GM19099 (cell line): ENCODE measurements around the gene TMPRSS2.

Experiments used
- POLR2A ChIP-seq: IDR thresholded peaks from 3 replicates; pipeline ENCODE4 v1.6.1; 2011; ENCODE audit warnings: low read depth; ENCODE audit not compliant: insufficient read length; ENCODE audit errors: extremely low read depth

TMPRSS2 gene

DNA sequence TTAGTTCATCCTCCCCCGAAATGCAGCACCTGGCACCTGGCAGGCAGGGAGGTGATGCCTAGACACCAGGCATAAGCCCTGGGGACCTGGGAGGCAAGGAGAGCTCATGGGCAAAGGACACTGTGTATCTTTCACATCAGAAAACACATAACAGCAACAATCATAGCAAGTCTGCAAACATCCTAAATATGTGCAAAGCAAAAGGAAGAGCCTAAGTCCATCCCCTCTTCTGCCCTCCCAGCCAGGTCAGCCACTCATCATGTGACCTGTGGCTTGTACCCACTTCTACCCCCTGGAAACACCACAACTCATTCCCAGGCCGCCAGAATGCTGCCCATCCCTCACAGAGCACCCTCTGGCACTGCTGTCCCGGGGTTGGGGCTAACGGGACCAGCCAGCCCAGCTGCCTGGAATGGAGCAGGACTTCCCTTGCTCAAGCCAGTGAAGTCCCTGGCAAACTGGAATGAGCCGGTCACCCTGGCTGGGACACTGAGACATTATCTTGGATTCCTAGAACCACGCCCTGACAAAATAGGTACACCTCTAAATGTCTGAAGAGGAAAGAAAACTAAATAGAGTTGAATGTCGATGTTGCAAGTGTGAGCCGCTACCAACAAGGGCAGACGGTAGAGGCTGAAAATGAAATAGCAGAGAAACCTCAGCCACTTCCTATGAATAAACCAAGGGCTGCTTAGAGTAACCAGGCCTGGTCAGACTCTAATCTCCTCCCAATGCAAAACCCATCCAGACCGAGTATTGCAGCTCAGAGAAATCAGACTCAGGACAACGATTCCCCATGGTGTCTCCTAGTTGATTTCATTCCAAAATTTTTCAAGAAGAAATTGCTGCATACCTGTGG, 29.4 kb downstream of the TMPRSS2 start:
- TF ChIP-seq POLR2A: no peak

DNA sequence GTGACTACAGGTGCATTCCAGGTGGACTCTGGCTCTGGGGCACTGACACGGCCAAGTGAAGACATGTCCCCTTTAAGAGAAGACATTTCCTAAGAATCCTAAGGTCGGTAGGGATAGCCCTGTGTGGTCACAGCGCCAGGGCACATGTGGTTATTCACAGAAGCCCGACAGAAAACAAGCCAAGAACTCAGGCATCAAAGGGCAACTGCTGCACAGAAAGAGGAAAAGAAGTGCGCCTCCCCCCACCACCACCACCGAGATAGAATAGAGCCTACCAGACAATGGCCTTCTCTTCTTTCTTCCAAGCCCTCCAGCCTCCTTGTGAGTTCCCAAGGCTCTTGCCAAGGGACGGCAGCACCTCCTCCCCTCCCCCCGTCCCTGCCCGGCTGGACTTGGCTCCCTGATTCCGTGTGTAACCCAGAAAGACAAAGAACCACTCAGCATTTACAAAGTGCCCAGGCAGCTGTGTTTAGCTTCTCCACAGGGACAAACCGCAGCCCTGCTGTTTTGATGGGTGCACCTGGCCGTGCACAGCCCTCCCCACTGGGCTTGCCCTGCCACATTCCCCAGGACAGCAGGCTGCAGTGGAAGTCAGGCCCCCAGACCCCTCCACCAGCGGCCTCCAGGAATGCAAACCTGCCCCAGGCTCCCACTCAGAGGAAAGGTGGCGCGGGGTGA, 30.2 kb downstream of the TMPRSS2 start:
- TF ChIP-seq POLR2A: no peak

DNA sequence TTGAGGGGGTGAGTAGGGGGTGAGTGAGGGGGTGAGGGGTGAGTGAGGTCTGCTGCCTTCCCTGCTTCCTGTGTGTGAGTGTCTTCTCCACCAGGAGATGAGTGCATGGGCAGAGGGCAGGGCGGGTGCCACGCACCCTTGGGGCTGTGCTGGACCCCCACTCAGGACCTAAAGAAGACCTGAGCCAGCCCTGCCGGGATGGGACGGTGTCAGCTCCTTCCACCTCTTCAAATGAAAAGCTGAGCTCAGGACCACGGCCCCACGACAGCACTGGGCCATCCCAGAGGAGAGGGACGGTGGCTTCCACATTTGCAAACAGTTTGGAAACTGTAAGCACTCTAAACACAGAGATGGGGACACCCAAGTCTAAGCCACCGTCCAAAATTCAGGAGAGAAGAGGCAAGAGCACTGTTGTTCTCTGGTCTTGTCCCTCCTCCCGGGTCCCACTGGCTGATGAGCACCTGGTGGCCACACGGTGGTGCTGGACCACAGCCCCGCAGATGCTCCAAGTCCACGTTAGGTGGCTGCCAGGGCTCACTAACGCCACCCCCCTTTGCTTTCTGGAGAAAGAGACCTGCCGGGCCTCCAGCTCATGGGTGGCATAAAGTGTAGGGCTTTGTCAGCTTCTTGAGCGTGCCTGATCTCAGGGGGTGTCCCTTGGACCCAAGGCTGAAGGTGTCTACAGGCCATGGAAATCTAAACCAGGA, 32.1 kb downstream of the TMPRSS2 start:
- TF ChIP-seq POLR2A: no peak

DNA sequence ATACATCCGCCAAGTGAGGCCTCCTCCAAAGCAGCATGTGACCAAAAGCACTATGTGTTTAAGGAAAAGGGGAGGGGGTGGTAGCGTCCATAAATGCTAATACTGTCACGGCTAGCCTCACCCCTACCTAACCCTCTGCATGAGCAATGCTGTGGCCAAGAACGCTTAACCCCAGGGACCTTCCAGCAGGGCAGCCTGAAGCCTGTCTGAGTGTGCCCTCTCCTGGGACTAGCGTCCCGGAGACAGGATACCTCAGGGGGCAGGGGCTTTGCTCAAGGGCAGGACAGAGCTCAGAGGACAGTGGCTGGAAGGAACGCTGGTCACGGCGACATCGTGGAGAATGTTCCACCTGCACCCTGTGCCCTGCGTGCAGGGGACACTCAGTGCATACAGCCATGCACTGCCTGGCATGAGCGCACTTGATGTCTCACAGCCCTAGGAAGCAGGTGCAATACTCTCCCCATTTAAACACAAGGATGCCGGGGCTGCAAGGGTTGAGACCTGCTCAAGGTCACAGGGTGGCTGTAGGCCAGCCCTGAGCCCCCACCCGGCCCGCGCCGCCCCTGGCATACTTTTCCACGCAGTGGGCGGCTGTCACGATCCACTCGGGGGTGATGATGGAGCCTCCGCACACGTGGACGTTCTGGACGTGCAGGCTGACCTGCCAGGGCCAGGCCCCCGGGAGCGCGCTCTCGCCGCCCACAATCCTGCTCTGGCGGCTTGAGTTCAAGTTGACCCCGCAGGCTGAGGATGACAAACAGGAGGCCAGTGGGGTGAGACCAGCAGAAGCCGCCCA, 35.0 kb downstream of the TMPRSS2 start:
- no peak for TF ChIP-seq POLR2A

DNA sequence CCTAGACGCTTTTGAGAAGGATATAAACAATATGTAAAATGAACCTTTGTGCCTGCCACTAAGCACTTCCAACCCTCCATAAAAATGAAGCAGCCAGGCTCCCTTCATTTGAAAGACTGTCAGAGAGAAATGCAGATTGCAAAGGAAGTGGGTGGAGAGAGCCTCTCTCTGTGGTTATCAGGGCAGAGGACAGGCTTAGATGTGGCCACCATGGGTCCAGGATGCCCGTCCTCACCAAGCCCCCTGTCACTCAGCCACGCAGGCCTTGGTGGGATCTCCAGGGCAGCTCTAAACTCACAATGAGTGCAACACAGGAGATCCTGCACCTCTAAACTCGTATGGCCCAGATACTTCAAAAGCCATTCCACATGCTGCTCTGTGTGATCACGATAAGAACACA, 37.9 kb downstream of the TMPRSS2 start:
- no peak for TF ChIP-seq POLR2A

DNA sequence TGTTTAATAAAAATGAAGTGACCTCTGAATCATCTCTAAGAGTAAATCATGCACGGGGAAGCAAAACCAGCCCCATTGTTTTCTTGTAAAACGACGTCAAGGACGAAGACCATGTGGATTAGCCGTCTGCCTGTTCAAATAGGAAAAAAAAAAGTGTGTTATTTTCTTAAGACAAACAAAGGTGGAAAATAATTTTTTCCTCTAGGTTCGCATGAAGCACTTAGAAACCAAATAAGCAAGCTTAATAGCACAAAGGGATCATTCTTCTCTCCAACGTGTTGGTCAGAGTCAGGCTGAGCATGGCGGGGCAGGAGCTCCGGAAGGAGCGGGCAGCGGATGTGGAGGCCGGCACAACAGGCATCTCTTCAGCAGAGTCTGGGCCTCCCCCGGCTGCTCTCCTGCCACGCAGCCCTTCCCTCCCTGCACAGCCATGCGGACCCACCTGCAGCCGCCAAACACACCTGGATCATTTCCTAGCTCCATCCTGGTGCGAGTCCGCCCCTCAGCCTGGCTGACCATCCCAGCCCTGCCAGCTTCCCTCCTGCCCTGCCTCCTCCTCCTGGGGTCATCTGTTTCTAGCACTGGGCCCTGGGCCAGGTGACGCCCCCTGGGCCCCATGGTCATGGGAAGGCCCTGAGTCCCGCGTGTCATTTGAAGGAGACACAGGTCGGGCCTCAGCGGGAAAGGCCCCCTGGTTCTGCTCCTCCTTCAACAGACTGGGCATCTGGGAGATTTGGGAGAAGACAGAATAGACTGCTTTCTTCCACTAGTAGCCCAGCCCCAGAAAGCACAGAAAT, 41.7 kb downstream of the TMPRSS2 start:
- TF ChIP-seq POLR2A: no peak

DNA sequence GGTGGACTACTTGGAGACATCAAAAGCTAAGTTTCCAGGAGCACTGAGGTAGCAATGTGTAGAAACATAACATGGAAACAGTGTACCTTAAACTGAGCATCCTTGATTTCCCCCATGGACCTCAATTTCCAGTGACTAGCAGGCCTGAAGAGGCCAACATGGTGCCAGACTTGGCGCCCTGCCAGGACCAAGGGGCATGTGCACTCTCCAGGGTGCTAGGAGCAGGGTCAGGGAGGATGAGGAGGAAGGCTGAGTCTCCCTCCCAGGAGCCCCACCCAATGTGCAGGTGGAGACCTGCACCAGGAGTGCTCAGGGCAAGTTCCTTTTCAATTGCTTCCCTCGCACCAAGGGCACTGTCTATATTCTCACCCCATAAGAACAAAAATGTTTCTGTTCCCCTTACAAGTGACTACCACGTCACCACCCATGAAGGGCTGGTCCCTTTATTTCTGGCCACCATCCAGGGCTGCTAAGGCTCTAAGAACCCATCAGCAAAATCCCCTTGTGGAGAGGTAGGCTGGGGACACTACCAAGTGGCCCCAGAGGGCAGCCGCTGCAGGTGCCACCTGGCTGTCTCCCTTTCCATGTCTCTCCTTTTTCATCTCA, 42.7 kb downstream of the TMPRSS2 start:
- no peak for TF ChIP-seq POLR2A

DNA sequence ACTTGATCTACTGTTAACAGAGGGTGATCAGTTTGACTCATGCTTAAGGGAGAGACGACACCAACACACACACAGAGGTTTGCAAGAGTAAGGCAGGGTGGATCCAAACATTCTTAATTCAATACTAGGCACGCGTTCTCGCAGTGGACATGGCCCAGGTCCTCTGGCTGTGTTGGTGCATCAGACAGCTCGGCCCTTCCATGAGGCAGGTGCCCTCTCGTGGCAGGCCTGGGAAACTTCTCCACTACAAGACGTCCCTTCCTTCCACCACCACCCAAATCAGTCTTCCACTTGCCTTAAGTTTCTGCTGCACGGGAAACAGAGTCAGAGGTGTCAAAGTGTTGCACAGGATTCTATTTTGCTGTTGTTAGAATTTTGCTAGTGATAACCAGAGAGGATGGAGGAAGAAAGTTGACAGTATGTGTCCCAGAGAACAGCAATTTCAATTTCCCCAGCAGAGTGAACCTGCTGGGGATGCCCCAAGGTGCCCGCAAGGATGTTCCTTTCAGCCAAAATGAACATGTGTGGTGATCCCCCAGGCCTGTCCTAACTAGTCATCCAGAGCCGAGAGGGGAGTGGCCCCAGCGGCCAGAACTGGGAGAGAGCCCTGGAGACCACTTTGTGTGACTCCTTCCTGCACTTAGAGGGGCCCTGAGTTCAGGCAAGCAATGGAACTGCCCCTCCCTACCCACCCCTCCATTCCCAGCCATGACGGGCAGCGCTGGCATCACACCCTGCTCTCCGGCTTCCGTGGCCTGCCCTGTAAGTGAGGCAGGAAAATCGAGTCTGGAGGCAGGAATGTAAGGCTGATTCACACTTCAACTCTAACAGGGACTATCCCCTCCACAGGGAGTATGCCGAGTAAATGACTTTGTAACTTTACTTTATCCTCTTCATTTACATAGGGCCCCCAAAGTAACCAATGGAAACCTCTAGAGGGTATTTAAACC, 47.1 kb downstream of the TMPRSS2 start:
- TF ChIP-seq POLR2A: no peak

DNA sequence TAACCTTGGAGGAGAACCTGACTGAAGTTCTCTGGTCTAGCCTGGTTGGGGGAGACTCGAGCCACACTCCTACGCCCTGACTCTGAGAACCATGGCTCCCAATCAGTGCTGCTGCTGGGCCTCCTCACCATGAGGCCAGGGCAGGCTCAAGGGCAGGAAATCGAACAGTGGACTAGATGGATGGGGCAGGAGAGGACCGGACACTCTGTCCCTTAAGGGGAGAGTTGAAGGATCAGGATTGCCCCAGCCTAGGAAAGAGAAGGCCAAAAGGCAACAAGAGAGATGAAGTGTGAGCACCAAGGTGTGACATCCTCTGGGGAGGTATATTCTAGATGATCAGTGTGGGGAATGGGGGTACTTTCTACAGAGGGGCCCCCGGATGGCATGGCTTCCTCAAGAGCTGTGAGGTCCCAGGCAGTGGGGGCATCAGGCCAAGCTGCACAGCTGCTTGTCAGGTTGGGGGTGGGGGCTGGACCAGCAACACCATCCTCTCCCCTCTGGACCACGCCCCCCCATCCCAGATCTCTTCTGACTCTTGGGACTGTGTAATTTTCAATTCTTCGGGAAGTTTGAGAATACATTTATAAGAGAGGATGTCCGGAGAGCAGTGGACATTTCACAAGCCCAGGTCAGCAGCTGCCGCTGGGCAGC, 47.9 kb downstream of the TMPRSS2 start:
- TF ChIP-seq POLR2A: peak; percentile 24

DNA sequence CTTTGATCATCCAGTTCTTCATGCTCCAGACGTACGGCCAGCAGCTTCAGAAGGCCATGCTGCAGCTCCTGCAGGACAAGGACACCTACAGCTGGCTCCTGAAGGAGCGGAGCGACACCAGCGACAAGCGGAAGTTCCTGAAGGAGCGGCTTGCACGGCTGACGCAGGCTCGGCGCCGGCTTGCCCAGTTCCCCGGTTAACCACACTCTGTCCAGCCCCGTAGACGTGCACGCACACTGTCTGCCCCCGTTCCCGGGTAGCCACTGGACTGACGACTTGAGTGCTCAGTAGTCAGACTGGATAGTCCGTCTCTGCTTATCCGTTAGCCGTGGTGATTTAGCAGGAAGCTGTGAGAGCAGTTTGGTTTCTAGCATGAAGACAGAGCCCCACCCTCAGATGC, 49.4 kb downstream of the TMPRSS2 start:
- no peak for TF ChIP-seq POLR2A

DNA sequence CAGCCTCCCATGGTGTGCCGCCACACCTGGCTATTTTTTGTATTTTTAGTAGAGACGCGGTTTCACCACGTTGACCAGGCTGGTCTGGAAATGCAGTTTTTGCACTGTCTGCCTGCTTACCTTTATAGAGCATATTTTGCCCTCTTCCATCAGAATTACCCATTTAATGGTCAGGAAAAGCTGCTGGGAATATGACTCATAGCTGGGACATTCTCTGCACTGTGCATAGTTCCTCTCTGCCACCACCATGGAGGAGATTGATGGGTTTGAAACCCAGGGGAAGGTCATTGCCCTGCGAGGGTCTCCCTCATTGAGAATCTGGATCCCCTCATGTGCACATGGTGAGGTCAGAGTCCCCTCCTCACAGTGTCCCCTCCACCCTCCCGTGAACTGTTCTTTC, 49.8 kb downstream of the TMPRSS2 start:
- TF ChIP-seq POLR2A: no peak

DNA sequence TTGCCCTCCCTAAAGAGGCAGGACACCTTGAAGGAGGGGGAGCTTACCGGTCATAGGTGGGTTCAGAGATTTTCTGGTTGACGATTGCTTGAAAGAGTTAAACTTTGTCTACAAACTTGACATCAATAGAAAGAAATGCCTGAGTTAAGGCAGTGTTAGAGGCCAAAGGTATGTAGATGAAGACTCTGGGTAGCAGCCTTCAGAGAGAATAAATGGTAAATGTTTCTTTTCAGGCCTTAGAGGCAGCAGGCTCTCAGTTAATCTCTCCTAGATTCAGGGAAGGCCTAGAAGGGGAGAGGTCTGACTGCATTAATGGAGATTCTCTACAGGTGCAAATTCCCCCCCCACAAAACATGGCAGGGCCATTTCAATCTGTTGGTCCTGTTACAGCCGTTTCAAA, 54.2 kb downstream of the TMPRSS2 start:
- no peak for TF ChIP-seq POLR2A

DNA sequence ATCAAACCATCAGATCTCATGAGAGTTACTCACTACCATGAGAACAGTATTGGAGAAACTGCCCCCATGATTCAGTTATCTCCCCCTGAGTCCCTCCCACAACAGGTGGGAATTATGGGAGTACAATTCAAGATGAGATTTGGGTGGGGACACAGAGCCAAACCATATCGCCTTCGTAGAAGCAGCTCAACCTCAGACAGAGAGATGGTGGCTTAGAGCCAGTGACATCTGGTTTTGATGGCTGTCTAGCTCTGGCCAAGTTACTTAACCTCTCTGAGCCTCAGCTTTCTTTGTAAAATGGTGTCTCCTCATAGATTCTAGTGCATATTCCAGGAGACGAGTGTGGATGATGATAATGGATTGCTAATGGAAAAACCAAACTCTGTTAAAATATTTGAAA, 54.8 kb downstream of the TMPRSS2 start:
- no peak for TF ChIP-seq POLR2A
